Peyer's patch (tissue), 4 donors: Measurements from ENCODE around the gene PCP4L1.

Experiments
- CTCF ChIP-seq, 6 experiments: fragments of 450-650 bp in 4 of 6; fragments of 200-600 bp in 2 of 6; sonication (generic) in 1 of 6; IDR thresholded peaks; one replicate each; pipeline ENCODE4 v1.5.1; 2017 to 2019; ENCODE audit warnings: antibody characterized with exemption in 6 of 6, mild to moderate bottlenecking in 3 of 6, moderate library complexity in 1 of 6
- POLR2A ChIP-seq, 2 donors: fragments of 450-650 bp; IDR thresholded peaks; one replicate each; pipeline ENCODE4 v1.5.1; 2017; ENCODE audit warnings: antibody characterized with exemption in 2 of 2, mild to moderate bottlenecking in 2 of 2, moderate library complexity in 2 of 2

- TF ChIP-seq CTCF (IDR thresholded peaks at IDR 0.05) (no peak), POLR2A (IDR thresholded peaks at IDR 0.05) (no peak)
These were observed 51.3 kb downstream of the PCP4L1 start, which contains the start of gene MPZ for GRCh38 chr1:161309868-161310267.
